Renal pelvis (tissue), 4 donors: Measurements from ENCODE around the gene TNRC6C. TPM values are rescaled to one million over a fixed set of nuclear protein-coding genes. Genes with fewer than 3 reads are reported as not detected.
"Not testable (repeated sequence)": the region's sequence is repeated elsewhere in the genome, so short reads cannot be mapped to it uniquely, and the experiment has no call there.

ENCODE experiments used
- DNase-seq: peaks from one replicate; pipeline ENCODE4 v3.0.0-alpha.2; 2013
- polyA plus RNA-seq, 3 donors: library from polyadenylated mRNA; unstranded; fragments of 120-200 nt; gene quantifications; one replicate each; pipeline ENCODE4 v1.2.1, GENCODE V29; 2013; ENCODE audit not compliant: insufficient read length in 3 of 3

The TNRC6C gene
- polyA plus RNA-seq, 3 donors, result 12.1 to 18.0 (median 16.1) TPM

DNA sequence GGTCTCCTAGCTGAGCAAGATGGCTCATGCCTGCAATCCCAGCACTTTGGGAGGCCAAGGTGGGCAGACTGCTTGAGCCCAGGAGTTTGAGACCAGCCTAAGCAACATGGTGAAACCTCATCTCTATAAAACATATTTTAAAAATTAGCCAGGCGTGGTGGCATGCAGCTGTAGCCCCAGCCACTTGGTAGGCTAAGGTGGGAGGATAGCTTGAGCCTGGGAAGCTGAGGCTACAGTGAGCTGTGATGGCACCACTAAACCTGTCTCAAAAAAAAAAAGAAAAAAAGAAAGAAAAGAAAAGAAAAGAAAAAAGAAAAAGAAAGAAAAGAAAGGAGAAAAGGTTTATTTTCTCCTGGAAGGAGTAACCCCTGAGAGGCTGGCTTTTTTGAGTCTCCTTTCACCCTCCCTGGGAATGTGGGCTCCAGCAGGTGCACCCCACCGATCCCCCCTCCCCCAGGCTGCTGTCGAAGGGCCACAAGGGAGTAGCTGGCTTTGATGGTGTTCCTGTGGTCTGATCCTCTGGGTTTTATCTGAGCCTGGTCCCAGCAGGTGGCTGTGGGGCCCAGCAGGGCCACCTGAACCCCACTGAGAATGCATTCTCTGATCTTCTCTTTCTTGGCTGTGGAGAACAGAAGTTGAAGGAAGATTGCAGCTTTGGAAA is 29.9 kb upstream of the TNRC6C start:
- DNase-seq, result no peak

DNA sequence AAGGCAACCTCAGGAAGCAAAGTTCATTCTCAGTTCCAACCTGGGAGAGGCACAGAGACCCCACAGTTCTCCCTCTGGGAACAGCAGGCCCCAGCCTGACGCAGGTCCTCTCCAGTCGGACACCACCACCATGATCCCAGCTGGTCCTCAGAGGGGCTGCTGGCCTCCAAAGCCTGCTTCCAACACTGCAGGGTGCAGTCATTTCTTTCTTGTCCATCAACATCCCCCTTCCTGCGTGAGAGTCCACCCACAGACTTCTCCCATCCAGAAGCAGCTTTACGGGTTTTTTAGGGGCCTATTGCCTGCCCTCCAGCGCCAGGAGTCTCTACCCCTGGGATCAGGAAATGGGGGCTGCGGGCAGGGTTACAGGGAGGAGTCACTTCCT is 29.3 kb upstream of the TNRC6C start:
- no peak for DNase-seq

DNA sequence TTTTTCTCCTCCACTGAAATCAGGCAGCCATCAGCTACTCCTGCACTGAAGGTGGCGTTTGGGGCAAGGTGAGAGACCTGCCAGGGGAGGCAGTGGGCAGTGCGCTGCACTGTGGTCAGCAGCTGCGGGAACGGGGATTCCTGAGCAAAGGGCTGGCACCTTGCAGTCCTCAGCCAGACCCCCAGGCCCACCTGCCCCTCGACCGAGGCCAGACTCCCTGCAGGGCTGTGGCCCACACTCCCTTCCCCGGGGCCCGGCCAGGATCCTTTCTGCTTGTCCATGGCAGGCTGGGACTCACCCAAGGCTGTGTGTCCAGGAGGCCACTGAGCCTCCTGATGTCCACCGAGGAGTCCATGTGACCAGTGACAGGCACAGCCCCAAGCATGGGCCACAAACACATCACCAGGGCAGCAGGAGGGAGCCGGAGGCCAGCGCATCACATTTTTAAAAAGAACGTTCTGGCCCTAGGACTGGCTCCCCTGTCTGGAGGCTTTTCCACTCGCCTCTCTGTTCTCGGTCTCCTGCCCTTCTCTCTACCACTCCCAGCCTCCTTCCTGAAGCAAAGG is 28.5 kb upstream of the TNRC6C start:
- no peak for DNase-seq

DNA sequence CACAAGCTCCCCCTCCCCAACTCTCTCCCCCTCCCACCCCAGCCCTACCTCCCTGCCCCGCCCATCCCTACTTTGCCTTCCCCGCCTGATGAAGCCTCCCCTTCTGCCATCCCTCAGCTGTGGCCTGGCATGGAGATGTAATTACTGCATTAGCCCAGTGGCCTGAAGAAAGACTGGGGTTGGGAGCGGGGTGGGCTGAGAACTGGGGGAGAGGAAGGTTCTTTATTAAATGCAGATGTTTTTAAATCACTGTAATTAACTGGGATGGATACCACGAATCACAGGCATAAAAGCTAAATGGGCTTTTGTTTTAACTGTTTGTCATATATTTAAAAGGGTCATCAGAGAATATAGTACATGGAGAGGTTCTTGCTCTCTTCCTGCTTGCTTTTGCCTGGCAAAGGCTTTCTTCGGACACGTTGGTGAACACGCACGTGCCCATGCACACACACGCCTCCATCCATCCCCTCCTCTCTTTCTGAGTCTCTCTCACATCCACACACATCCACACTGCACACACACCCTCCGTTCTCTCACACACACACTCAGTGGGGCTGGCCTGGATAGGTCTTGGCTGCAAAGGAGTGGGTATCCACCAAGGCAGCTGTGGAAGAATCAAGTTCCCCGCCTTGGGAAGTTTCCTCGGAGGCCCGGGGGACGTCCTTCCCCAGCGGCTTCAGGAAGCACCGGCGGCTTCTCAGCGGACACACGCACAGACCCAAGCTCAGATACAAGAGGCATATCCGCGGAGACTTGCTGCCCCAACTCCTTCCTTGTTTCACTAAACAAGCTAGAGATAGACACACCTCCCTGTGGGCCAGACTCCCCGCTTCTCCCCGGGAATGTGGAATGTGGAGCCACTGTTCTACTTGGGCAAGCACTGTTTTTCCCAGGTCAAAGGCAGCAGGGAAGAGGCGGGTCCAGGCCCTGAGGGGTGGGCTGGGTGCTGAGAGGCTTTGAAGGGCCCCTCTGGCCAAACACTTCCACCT is 27.4 kb upstream of the TNRC6C start:
- DNase-seq, result no peak

DNA sequence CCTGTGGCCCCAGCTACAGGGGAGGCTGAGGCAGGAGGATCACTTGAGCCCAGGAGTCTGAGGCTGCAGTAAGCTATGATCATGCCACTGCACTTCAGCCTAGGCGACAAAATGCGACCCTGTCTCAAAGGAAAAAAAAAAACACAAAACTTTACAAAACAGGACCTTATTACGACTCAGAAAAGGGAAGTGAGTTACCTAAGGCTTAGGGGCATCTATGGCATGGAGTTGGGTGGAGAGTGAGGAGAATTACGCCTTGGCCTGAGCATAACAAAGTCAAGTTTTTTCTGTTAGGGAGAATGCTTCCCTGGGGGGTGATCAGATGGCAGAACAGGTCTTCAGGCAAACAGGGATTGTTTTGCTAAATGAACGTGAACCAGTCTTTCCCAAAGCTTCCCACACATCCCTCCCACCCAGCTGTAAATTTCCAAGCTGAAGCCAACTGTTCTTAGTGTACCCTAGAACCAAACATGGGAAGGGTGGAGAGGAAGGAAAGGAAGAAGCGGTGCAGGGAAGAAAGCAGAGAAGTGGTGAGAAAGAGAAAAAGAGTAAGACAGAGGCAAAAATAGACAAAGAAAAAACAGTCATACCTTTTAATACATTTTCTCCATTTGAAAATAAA is 24.6 kb upstream of the TNRC6C start:
- no peak for DNase-seq

DNA sequence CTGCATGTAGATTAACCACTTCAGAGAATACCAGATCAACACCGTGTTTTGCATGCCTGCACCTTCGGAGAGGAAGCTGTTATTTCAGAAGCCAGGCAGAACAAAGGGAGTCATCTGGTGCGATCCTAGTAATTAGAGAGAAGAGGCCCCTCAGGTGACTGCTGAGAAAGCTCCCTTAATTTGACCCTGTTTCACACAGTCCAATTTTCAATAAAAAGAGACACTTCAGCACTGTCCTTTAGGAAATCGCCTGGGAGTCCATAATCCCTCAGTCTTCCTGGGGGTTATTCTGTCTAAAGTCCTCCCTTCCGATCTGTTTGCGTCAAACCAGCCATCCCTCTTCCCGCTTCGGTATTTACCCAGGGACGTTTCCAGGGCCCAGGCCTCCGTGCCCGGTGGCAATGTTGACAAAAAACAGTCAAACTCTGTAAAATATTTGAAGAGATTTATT is 23.4 kb upstream of the TNRC6C start:
- DNase-seq, result no peak

DNA sequence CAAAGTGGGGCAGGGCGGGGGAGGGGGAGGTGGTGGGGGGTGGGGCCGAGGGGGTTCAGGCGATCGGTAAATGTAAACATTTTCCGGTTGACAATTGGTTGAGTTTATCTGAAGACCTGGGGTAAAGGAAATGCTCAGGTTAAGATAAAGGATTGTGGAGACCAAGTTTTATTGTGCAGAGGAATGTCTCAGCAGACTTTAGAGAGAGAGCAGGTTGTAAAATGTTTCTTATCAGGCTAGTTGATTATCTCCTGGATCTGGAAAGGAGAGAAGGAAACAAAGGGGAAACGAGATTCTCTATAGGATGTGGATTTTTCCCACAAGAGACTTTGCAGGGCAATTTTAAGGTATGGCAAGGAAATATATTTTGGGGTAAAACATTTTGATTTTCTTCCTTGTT is 22.8 kb upstream of the TNRC6C start:
- DNase-seq, result not testable (repeated sequence)

DNA sequence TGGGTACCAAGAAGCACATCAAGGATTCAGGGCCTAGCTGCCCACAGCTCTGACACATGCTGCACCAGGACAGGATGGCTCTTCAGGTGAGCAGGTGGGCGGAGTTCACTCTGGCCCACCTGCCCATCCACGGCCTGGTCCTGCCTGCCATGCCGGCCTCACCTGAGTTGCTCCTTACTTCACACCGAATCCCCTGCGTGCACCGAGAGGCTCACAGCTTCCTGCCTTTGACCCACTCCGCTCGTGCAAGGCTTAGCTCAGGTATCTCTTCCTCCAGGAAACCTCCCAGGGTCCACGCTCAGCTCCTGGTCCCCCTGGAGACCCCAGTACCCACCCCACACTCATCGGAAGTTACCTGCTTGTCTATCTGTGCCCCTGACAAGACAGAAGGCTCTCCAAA is 21.6 kb upstream of the TNRC6C start:
- DNase-seq, result no peak

DNA sequence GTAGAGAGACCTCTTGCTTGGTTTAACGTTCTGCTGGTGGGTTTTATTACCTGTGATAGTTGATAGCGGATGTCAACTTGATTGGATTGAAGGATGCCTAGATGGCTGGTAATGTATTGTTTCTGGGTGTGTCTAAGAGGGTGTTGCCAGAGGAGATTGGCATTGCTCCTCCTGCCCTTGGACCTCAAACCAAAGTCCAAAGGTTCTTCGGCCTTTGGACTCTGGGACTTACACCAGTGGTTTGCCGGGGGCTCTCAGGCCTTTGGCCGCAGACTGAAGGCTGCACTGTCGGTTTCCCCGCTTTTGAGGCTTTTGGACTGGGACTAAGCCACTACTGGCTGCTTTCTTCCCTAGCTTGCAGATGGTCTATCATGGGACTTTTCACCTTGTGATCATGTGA is 17.5 kb upstream of the TNRC6C start:
- no peak for DNase-seq

DNA sequence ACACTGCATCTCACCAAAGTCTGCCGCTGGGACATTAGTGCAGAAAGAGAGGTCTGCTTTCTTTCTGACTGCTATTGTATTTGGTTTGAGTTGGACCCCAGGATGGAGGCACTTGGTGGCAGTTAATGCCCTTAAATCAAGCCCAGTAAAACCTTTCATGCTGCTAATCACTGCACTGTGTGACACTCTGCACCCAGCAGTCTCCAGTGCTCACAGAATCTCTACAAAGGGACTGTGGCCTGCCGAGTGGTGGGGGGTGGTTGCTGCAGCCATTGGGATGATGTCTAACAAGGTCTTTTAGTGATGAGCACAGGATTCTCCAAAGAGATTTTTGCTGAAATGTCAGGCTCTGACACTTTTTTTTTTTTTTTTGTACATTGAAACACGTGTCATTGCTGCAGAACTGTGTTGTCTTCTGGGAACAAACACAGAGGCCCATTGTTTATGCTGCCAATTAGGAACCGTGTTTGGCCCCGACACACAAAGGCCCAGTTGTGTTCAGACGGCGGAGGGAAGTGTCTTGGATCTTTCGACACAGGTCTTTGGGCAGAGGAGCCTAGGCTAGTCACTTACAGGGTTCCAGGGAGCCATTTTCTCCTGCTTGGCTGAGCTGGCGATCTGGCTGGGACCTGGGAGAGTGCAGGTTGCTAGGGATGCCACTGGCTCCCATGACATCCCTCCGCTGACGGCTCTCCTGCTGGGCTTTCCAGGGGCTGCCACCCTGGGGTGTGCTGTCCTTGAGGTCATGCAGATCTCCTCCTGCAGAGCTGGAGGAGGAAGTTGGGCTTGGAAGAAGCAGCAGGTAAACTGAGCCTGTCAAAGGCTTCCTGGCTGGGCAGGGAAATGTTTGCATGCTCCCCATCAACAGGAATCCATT is 16.2 kb upstream of the TNRC6C start:
- DNase-seq, result no peak

DNA sequence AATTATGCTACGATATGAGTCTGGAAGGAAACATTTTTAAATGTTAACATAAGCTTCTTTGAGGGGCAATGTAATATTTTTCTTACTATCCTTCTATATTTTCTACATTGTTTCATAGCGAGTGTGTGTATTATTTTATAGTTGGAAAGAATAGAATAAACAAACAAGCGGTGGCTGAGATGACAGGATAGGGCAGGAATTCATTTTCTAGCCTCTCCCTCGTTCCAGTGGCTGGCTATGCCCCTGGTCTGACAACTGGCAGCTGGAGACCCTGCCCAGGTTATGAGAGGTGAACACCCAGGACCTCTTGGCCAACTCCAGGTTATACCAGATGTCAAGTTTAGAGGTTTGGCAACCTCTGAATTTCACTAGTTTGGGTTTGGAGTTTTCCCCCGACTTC is 14.5 kb upstream of the TNRC6C start:
- no peak for DNase-seq

DNA sequence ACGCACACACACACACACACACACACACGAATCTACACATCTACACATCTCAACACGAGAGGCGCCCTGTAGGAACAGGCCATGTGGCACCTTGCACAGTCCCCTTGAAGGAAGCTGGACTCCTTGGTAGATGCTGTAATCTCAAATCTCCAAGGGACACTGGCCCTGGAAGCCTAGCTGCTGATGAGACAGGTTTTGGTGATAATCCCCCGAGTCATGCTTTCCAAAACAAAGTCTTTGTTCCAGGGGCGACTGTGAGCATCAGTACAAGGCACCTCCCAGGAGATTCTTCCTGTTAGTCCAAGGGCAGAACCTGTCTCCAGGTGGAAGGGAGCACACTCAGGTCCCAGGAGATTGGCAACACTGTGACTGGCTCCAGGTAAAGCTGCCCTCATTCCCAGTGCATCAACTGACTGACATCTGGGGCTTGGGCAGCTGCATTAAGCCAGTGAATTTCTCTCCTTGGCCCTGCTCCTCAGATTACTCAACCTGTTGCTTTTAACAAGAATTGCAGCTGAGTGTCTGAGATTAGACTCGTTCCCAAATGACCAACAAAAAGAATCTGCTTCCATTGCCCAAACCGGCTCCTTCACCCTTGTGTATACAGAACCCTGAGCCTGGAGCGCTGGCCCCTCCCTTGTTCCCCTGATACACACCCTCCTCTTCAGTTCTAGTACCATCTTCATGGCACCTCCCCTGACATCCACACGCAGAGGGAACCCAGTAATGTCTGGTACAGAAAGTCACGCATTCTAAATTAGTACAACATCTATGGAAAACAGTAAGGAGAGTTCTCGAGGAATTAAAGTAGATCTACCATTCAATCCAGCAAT is 13.9 kb upstream of the TNRC6C start:
- no peak for DNase-seq

DNA sequence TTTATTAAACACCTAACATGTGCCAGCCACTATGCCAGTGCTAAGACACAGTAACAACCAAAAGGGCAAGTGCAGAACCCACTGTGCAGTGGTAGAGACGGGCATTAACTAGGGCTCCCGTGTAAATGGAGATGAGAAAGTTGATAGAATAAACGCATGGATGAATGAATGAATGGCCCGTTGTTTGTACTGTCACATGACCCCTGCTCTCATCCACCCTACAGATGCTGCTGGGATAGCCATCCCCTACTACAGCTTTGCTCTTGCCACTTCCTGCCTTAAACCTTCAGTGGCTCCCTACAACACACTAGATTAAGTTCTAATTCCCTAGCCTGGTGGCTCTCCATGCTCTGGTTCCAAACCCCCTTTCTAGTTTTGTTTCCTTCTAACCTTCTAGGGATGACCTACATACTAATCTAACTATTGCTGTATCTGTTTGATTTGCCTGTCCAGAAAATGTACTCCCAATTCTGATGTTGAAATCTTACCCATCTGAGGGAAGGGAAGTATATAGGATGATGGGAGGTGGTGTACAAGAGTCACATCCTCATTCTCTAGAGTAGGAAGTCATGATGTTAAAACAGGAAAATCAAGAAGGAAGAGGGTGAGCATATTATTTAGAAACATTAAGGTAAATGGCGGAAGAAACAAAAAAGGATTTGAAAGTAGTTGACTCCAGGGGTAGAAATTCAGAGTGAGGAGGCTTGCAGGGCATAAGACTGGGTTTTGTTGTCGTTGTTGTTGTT is 11.4 kb upstream of the TNRC6C start:
- DNase-seq, result no peak

DNA sequence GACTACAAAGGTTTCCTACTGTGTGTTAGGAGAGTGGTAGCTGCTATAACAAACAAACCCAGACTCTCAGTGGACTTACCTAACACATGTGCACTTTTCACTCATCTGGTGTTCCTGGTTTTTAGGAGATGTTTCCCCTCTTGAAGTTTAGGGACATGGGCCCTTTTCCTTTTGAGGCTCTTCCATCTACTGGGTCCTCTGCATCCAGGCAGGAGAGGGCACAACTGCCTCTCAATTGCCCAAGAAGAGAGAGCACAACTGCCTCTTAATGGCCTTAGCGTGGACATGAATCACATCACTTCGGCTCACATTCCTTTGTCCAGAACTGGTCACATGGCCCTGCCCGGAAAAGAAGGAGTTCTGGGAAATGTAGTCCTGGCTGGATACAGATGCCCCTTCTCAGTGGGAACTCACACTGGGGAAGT is 9.8 kb upstream of the TNRC6C start:
- DNase-seq, result no peak

DNA sequence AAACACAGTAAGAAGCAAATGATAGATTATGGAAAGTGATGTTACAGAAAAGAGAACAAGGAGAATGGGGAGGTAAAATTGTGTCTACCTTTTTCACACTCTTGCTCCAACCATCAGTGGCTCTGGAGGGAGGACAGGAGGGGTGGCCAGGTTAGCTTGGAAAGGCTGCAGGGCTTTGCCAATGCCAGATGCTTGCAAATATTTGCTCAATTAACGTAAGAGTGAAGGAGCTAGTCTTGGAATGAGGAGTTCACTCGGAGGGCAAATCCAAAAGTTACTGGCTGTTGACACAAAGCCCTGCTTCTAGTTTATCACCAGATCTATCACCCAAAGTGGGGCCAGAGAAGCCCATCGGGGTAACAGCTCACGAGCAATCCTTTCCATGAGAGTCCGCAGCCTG is 7.4 kb upstream of the TNRC6C start:
- DNase-seq, result no peak

DNA sequence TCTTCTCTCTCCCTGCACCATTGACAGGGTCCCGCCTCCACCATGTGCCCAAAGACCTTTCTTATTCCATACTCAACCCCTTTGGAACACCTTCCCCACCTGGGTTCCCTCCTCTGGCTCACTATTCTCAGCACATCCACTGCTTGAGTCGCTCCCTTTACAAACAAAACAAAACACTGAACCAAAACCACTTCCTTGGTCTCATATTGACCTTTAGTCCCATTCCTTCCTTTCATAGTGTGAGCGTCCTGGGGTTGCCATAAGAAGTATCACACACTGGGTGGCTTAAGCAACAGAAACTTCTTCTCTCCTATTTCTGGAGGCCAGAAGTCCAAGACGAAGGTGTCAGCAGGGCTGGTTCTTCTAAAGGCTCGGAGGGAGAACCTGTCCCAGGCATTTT is 6.1 kb upstream of the TNRC6C start:
- no peak for DNase-seq

DNA sequence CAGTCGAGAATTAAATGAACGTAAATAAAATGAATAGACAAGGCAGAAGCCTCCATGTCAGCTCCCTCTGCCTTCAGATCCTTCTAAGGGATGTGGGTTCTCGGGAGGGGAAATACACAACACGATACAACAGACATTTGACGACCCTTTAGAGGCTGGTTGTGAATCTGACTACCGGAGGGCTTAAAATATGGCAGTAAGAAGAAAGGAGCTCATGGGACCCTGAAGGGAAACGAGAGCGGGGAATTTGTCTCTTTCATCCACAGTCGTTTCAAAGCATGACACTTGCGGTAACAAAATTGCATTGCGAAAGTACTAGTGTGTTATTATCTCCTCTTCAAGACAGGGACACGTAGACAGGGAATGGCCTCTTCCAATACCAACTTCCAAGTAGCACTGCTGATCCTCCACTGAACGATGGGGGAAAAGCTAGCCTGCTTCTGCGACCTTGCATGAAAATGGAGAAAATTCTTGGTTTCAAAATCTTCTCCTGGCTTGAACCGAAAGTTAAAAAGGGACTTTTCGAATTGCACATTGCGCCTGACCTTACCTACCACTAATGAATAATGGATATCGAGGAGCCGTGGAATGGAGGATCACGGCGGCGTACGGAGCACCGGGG is 1.2 kb upstream of the TNRC6C start:
- no peak for DNase-seq

DNA sequence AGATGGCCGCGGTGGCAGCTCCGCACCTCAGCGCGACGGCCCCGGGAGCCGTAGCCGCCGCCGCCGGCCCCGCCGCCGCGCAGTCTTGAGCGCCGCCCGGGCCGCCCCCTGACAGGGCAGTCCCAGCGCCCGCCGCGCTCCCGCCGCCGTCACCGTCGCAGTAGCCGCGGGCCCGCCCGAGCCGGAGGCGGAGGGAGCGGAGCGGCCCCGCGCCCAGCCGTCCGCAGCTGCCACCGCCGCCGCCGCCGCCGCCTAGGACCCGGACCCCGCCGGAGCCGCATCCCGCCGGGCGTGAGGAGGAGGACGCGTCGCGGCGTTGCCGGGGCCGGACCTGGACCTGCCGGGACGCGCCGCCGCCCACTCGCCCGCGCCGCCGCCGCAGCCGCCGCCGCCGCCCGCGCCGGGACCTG is 218 bp downstream of the TNRC6C start:
- no peak for DNase-seq
